ENCODE data around the gene CALHM3. TPM values are rescaled to one million over a fixed set of nuclear protein-coding genes. Genes with fewer than 3 reads are reported as not detected.

CALHM3 gene
- polyA plus RNA-seq, 3 donors: 0.04 to 0.62 TPM; not detected in 1

- no peak overlapping the region for H3K27ac Mint-ChIP-seq
- peaks cover 75 to 96% of the 10 kb centered on the region in 2 donors for H3K36me3 ChIP-seq (replicated peaks in 1 of 2; ENCODE audit: control insufficient read depth in 1 of 2, insufficient read depth in 2 of 2, low read length in 2 of 2)
- no peak for DNase-seq
- peaks cover 80 to 91% of the 10 kb centered on the region in 2 donors for H3K36me3 Mint-ChIP-seq
- H3K4me2 ChIP-seq (replicated peaks; ENCODE audit: extremely low read depth, low read length, poor library complexity, severe bottlenecking): no peak overlapping the region
- H3K4me3 Mint-ChIP-seq: no peak overlapping the region
- peaks cover 33% of the 10 kb centered on the region for H4K20me1 ChIP-seq (ENCODE audit: insufficient read depth, low read length)
- no CpG with 5 or more reads among the region's 4 CpGs for WGBS (ENCODE audit: insufficient coverage)
- no peak overlapping the region for H3K4me3 ChIP-seq (replicated peaks in 1 of 3; ENCODE audit: low read depth in 2 of 3, low read length in 3 of 3)
- H3K27me3 Mint-ChIP-seq (ENCODE audit: low read depth in 3 of 3): peaks cover 0 to 2% (median 0%) of the 10 kb centered on the region in 3 donors
- no peak for TF ChIP-seq CTCF (IDR thresholded peaks at IDR 0.05)
- peaks cover 0 to under 1% of the 10 kb centered on the region in 2 donors for H3K4me1 ChIP-seq (ENCODE audit: control insufficient read depth in 1 of 2, insufficient read depth in 2 of 2, low read length in 2 of 2)
- no peak overlapping the region for H3K9ac ChIP-seq (ENCODE audit: insufficient read depth, low read length, poor library complexity, severe bottlenecking)
- peaks cover 6% of the 10 kb centered on the region for H3K4me1 Mint-ChIP-seq
- no peak overlapping the region for H2AFZ ChIP-seq (ENCODE audit: insufficient read depth, low read depth, low read length, poor library complexity, severe bottlenecking)
- intact Hi-C loops (cut with micrococcal nuclease): no loop called here
- H3K27ac ChIP-seq (ENCODE audit: low read depth in 1 of 2, low read length in 2 of 2): no peak overlapping the region
- H3K9me3 Mint-ChIP-seq: no peaks in the 10 kb centered on the region
- H3K27me3 ChIP-seq (ENCODE audit: control insufficient read depth in 2 of 2, insufficient read depth in 2 of 2, low read length in 2 of 2): no peaks in the 10 kb centered on the region
- no peaks in the 10 kb centered on the region for H3K9me3 ChIP-seq (replicated peaks in 1 of 2; ENCODE audit: control insufficient read depth in 1 of 2, insufficient read depth in 1 of 2, low read length in 2 of 2)
- H3K79me2 ChIP-seq (ENCODE audit: insufficient read depth, low read length): no peaks in the 10 kb centered on the region
Observed at GRCh38 chr10:103439776-103440175, 39.3 kb downstream of the CALHM3 start.

- no peak overlapping the region for H3K27ac ChIP-seq (ENCODE audit: low read depth in 1 of 2, low read length in 2 of 2)
- peaks cover 9 to 16% of the 10 kb centered on the region in 2 donors for H3K4me1 ChIP-seq (ENCODE audit: control insufficient read depth in 1 of 2, insufficient read depth in 2 of 2, low read length in 2 of 2)
- H3K9ac ChIP-seq (ENCODE audit: insufficient read depth, low read length, poor library complexity, severe bottlenecking): no peak overlapping the region
- intact Hi-C loops (cut with micrococcal nuclease): no loop called here
- Mint-ChIP-seq H3K27ac (peak overlapping the region in 4 of 7 donors; percentile 3 to 73 (median 34)), H3K36me3 (peaks cover 69 to 91% of the 10 kb centered on the region in 2 donors), H3K4me3 (no peak overlapping the region), H3K9me3 (no peaks in the 10 kb centered on the region), H3K27me3 (ENCODE audit: low read depth in 3 of 3) (no peaks in the 10 kb centered on the region), H3K4me1 (peaks cover 9% of the 10 kb centered on the region)
- H3K4me3 ChIP-seq (replicated peaks in 1 of 3; ENCODE audit: low read depth in 2 of 3, low read length in 3 of 3): no peak overlapping the region
- no peak overlapping the region for H3K4me2 ChIP-seq (replicated peaks; ENCODE audit: extremely low read depth, low read length, poor library complexity, severe bottlenecking)
- H3K36me3 ChIP-seq (replicated peaks in 1 of 2; ENCODE audit: control insufficient read depth in 1 of 2, insufficient read depth in 2 of 2, low read length in 2 of 2): peaks cover 53 to 92% of the 10 kb centered on the region in 2 donors
- WGBS (ENCODE audit: insufficient coverage): 50% methylated on average over 1 of the region's 2 CpGs
- peak; percentile 50 to 84 (median 58) for DNase-seq
- no peaks in the 10 kb centered on the region for H3K79me2 ChIP-seq (ENCODE audit: insufficient read depth, low read length)
- H4K20me1 ChIP-seq (ENCODE audit: insufficient read depth, low read length): no peaks in the 10 kb centered on the region
- no peaks in the 10 kb centered on the region for H3K27me3 ChIP-seq (ENCODE audit: control insufficient read depth in 2 of 2, insufficient read depth in 2 of 2, low read length in 2 of 2)
- H2AFZ ChIP-seq (ENCODE audit: insufficient read depth, low read depth, low read length, poor library complexity, severe bottlenecking): no peak overlapping the region
- TF ChIP-seq CTCF (IDR thresholded peaks at IDR 0.05): no peak
- no peaks in the 10 kb centered on the region for H3K9me3 ChIP-seq (replicated peaks in 1 of 2; ENCODE audit: control insufficient read depth in 1 of 2, insufficient read depth in 1 of 2, low read length in 2 of 2)
Observed at GRCh38 chr10:103433858-103434257, 45.2 kb downstream of the CALHM3 start.

Data from CD14-positive monocyte (primary cell).